GM19351 (cell line): ENCODE data around the gene TET1.
"Not testable (repeated sequence)": the region's sequence is repeated elsewhere in the genome, so short reads cannot be mapped to it uniquely, and the experiment has no call there.

Source experiments
- ATAC-seq: cut with Tn5 transposase; IDR thresholded peaks from one replicate; pipeline ENCODE4 v1.9.1; 2021; ENCODE audit warnings: mild to moderate bottlenecking, moderate library complexity; ENCODE audit not compliant: unreplicated experiment

The TET1 gene

DNA sequence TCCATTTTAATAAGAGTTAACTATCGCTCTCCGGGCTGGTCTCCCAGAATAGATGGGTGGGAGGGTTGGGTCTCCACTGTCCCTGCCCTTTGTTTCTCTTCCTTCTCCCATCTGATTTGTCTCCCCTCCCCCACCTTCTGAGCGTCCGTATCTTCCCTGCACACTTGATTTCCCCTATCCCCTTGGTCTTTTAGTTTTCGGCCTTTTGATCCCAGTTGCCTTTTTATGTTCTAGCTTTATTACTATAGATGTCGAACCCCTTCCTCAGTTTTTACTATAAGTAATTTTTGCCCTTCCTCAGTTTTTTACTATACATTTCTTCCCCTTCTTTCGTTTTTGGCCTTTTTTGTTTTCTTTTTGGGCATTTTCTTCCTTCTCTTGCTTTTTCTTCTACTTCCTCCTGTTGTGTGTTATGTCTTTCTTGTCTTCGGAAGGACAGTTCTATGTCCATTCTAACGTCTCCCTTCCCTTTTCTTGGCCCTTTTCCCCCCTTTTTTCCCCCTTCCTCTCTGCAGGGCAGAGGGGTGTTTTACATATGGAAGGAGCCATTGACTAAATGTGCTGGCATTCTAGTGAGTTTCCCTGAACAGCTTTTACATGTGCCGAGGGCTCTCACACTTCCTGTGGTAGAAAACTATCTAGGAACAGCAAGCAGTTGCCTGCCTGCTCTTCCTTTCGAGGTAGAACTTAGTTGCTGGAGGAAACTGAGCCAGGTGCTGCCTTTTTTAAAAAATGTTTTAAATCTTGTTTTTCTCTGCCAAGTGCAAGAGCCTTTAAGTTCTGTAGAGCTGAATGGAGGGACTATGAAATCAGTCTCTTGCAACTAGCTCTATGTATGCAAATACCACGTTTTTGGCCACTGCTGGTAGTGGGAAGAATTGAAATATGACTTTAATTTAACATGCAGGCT lies 2.8 kb downstream of the TET1 start:
- no peak for ATAC-seq

DNA sequence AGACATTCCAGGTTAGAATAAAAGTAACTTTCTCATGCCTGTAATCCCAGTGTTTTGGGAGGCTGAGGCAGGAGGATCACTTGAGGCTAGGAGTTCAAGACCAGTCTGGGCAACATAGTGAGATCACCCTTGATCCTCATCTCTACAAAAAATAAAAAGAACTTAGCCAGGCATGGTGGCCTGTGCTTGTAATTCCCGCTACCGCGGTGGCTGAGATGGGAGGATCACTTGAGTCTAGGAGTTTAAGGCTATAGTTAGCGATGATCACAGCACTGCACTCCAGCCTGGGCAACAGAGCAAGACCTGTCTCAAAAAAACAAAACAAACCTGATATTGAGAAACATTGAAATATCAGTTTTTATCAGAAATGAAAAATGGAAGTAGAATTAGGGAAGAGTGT lies 4.6 kb downstream of the TET1 start:
- ATAC-seq, result no peak

GRCh38 chr10:68565658-68566057 lies 5.5 kb downstream of the TET1 start:
- no peak for ATAC-seq

- no peak for ATAC-seq
These were observed 6.2 kb downstream of the TET1 start for GRCh38 chr10:68566351-68566750.

DNA sequence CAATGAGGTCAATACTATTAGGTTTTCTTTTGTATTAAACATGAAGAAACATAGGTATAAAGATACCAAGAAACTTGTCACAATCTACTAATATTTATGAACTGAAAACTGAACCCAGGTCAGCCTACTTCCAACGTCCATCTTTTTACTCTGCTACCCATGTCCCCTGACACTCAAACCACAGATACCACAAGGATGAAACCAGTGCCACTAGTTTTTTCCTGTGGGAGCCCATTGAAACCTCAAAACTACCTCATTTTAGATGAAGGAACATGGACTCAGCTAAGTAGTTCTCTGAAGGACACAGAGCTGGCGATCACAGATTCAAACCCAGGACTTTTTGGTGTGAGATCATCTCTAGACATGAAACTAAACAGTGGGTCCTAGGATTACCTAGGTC lies 6.8 kb downstream of the TET1 start:
- ATAC-seq, result no peak

- ATAC-seq, result no peak
These were observed 12.0 kb downstream of the TET1 start for GRCh38 chr10:68572151-68572550.

DNA sequence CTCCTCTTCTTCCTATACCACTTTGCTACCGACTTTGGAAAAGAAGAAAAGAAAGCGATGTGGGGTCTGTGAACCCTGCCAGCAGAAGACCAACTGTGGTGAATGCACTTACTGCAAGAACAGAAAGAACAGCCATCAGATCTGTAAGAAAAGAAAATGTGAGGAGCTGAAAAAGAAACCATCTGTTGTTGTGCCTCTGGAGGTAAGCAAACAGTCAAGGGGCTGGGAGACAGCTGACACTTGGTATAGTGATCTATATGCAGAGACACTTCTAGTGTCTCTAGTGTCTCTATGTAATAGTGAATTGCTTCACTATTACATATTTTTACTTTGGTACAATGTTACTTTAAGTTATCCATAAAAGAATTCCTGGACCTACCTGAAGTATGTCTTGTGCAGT lies 13.9 kb downstream of the TET1 start:
- ATAC-seq, result no peak

DNA sequence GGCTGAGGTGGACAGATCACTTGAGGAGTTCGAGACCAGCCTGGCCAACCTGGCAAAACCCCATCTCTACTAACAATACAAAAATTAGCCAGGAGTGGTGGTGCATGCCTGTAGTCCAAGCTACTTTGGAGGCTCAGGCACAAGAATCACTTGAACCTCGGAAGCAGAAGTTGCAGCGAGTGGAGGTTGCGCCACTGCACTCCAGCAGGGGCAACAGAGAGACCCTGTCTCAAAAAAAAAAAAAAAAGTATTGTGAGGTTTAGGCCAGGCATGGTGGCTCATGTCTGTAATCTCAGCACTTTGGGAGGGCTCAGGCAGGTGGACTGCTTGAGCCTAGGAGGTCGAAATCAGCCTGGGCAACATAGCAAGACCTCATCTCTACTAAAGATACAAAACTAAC lies 16.0 kb downstream of the TET1 start:
- no peak for ATAC-seq

- ATAC-seq, result no peak
These were observed 18.8 kb downstream of the TET1 start for GRCh38 chr10:68578974-68579373.

DNA sequence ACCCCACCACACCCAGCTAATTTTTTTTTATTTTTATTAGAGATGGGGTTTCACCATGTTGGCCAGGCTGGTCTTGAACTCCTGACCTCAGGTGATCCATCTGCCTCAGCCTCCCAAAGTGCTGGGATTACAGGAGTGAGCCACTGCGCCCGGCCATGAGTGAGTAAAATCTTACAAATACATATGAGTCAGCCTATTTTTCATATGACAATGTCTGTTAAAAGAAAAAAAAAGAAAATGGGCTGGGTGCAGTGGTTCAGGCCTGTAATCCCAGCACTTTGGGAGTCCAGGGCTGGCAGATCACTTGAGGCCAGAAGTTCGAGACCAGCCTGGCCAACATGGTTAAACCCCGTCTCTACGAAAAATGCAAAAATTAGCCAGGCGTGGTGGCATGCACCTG lies 24.1 kb downstream of the TET1 start:
- ATAC-seq, result not testable (repeated sequence)

DNA sequence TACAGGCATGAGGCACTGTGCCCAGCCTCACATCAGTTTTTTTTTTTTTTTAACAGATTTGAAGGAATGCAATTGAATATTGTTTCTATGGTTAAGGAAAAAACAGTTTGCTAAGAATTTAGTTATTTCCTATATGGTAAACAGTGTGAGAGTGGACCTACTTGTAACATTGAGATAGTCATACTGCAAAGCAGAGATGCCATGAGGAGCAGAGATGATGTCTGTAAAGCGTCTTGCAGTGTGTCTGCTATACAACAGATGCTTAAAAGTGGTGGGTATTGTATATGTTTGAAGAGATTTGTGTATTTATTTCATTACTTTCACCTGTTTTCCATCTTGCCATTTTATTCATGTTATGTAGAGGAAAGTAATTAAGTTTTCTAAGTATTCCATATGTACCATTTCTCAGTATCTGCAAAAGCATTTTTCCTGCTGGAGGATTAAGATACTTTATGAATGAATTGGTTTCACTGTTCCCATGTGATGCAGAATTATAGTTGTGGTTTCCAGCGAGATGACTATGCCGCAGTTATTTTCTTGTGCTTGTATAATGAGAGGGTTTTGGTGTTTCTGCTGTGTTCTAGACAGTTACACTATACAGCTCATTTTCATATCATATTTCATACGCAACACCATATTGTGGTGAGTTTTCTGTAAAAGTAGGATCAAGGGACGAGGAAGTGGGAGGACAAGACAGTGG lies 26.6 kb downstream of the TET1 start:
- no peak for ATAC-seq

DNA sequence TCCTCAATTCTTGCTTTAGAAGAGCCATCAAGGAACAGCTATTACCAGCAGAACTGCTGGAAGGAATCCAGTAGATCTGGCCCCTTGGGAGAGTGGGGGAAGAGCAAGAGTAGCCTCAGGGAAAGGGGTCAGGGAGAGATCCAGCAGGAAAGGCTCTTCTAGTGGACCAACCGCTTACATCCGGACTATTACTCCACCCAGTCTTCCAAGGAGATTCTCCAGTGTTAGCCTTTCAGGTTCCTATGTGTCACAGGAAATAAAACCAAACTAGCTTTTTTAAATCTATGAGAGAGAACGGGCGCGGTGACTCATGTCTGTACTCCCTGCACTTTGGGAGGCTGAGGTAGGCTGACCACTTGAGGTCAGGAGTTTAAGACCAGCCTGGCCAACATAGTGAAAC lies 34.3 kb downstream of the TET1 start:
- no peak for ATAC-seq

GRCh38 chr10:68595513-68595912 lies 35.4 kb downstream of the TET1 start:
- ATAC-seq, result no peak

- ATAC-seq, result no peak
These were observed 37.3 kb downstream of the TET1 start for GRCh38 chr10:68597407-68597806.

GRCh38 chr10:68598978-68599770 lies 39.0 kb downstream of the TET1 start:
- no peak for ATAC-seq

- ATAC-seq, result no peak
These were observed 39.6 kb downstream of the TET1 start for GRCh38 chr10:68599771-68600040.

- peak; percentile 76 for ATAC-seq
These were observed 40.1 kb downstream of the TET1 start for GRCh38 chr10:68600041-68600778.

GRCh38 chr10:68601501-68602265 lies 41.5 kb downstream of the TET1 start:
- no peak for ATAC-seq

- no peak for ATAC-seq
These were observed 42.3 kb downstream of the TET1 start for GRCh38 chr10:68602434-68602833.

GRCh38 chr10:68603766-68604165 lies 43.6 kb downstream of the TET1 start:
- ATAC-seq, result no peak
